AG08396 (cell line): Measurements from ENCODE around the gene OXER1.

Experiments
- DNase-seq: peaks from one replicate; pipeline ENCODE4 v3.0.0; 2012; ENCODE audit warnings: low spot score, mixed read lengths

The OXER1 gene

GRCh38 chr2:42793334-42794270 lies 29.7 kb upstream of the OXER1 start:
- no peak for DNase-seq

- DNase-seq, result peak; percentile 49
Observed at GRCh38 chr2:42792583-42793333, 28.8 kb upstream of the OXER1 start, which contains the start of gene HAAO. Gene HAAO, minus strand, starts transcription at chr2:42792583. Its CDS starts 47 bp downstream, at chr2:42792536.

DNA sequence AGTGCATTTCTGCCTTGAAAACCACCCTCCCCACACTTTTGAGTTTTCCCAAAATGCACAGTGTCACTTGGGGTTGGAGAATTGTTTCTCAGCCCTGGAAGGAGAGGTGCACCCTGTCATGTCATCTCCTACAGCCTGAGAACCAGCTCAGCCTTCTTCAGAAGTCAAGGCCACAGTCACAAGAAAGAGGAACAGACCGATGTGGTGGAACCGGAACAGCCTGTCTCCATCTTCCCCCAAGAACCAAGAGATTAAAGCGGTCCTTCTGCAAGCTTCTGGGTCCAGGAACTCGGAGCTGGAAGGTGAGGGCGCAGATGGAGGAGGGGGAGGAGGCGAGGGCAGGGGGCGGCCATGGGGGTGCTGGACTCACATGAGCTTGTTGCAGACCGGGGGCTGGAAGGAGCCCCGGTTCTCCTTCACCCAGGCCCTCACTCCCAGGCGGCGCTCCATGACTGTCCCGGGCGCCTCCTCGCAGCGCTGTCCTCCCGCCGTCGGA lies 28.2 kb upstream of the OXER1 start:
- DNase-seq, result no peak

DNA sequence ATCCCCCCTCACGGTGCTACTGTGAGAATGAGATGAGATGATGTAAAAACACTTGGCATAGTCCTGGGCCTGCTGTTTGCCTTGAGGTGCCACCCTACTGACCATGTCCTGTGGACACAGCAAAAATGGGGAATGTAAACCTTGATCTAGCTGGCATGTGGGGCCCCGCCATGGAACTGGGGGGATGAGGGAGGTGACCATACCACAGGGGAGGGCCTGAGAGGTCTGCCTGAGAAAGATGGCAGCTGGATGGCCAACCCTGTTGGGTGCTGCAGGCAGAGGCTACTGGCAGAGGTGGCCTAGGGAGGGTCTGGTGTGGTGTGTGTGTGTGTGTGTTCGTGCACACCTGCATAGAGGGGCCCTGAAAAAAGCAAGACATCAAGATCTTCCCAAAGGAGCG lies 27.7 kb upstream of the OXER1 start:
- no peak for DNase-seq

DNA sequence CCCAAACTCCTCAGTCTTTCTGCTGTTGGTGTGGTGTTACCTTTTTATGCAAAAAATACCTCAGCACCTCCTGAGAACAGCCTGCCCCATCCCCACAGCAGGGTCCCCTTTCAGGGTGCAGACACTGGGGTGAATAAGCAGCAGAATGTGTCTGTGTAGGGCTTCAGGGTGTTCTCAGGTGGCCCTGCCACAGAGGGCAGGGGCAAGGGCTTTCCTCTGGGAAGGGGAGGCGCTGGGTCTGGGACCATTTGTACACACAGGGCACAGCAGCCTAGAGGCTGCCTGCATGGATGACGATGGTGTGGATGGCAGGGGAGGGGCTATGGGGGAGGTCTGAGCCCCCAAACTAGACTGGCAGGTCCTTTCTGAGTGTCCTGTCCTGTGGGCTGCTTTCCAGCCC lies 25.8 kb upstream of the OXER1 start:
- no peak for DNase-seq

DNA sequence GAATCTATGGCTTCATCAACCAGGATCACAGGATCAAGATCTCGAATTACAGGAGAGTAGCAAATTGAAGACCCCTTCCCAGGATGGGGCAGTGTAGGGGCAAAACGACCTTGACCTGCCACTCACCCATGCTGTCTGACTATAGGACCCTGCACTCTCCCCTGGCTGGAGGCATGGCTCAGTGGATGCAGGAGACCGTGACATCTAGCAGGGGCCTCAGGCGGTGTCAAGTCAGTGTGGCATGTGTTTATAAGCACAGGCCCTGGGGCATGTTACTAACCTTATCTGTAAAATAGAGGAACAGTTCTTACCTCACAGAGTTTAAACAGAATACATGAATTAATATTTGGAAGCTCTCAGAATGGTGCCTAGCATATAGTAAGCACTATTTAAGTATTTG lies 24.9 kb upstream of the OXER1 start:
- DNase-seq, result no peak

GRCh38 chr2:42788478-42788793 lies 24.5 kb upstream of the OXER1 start:
- no peak for DNase-seq

GRCh38 chr2:42787788-42788477 lies 24.0 kb upstream of the OXER1 start:
- no peak for DNase-seq

GRCh38 chr2:42787424-42787787 lies 23.5 kb upstream of the OXER1 start:
- DNase-seq, result no peak

GRCh38 chr2:42786561-42787345 lies 22.8 kb upstream of the OXER1 start:
- DNase-seq, result no peak

- DNase-seq, result no peak
Observed at GRCh38 chr2:42784204-42784880, 20.4 kb upstream of the OXER1 start.

GRCh38 chr2:42783511-42783910 lies 19.6 kb upstream of the OXER1 start:
- no peak for DNase-seq

- DNase-seq, result no peak
Observed at GRCh38 chr2:42781181-42781580, 17.2 kb upstream of the OXER1 start.

DNA sequence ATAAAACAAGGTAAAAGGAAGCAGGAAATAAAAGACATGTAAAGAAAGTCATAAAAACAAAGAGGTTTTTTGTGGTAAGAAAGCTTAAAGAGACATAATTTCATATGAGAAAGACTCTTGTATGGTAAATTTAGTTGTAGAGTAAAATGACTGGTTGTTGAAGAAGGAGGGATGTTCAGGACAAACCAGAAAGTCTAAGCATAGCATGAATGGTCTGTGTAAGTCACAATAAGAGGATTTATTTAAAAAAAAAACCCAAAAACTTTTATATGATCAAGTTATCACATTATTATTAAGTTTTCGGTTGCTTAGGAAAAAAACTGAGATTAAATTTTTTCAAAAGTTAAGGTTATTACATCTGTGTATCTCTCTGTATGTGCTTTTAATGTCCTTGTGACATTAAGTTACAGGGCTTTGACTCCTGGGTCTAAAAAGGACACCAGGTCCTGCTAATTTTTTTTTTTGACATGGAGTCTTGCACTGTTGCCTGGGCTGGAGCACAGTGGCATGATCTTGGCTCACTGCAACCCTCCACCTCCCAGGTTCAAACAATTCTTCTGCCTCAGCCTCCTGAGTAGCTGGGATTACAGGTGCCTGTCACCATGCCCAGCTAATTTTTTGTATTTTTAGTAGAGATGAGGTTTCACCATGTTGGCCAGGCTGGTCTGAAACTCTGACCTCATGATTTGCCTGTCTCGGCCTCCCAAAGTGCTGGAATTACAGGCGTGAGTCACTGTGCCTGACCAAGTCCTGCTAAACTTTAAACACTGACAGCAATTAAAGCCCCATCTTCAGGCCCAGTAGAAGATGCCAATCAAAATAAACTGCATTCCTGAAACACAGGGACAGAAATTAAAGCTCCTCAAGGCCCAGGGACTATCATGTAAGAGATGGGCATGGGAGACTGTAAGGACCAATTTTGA lies 14.2 kb upstream of the OXER1 start:
- no peak for DNase-seq

DNA sequence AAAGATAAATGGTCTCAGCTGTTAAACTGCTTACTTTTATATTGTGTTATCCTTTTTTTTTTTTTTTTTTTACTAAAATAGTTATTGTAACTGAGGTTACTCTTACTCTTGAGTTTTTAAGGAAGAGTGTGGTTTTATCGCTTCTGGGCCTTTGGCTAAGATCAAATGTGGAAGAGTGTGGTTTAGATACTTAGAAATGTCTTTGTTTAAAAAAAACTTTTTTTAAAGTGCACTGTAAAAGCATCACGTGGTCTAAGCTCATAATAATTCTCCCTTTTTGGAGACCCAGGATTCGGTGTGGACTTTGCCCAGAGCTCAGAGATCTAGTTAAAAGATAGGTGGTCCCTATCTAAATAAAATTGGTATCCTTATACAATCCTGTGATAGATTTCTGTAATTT lies 11.9 kb upstream of the OXER1 start:
- DNase-seq, result no peak

- no peak for DNase-seq
Observed at GRCh38 chr2:42775186-42775585, 11.3 kb upstream of the OXER1 start.

DNA sequence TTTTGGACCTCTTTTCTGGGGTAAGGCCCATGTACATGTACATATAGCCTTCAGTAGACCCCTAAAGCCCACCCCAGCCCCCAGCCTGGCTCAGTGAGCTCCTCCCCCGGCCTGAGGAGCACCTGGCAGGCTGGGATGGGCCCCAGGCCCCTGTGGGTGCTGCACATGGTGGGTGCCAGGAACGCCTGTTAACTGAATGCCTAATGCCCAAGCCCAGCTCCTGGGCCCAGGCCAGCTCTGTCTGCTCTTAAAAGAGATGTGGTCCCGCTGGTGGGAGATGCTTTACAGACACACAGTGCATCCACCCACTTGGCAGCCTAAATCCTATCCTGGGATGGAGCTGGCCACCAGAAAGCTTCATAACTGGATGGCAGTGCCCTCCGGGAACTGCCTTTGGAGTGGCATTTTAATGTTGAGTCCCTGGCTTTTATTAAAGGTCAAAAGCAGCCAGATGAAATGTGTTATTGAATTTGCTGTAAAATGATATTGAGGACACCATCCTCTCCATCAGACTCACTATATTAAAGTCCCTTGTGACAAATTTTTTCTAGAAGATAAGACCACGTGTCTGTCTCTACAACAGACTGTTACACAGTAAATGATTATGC lies 7.7 kb upstream of the OXER1 start:
- no peak for DNase-seq

DNA sequence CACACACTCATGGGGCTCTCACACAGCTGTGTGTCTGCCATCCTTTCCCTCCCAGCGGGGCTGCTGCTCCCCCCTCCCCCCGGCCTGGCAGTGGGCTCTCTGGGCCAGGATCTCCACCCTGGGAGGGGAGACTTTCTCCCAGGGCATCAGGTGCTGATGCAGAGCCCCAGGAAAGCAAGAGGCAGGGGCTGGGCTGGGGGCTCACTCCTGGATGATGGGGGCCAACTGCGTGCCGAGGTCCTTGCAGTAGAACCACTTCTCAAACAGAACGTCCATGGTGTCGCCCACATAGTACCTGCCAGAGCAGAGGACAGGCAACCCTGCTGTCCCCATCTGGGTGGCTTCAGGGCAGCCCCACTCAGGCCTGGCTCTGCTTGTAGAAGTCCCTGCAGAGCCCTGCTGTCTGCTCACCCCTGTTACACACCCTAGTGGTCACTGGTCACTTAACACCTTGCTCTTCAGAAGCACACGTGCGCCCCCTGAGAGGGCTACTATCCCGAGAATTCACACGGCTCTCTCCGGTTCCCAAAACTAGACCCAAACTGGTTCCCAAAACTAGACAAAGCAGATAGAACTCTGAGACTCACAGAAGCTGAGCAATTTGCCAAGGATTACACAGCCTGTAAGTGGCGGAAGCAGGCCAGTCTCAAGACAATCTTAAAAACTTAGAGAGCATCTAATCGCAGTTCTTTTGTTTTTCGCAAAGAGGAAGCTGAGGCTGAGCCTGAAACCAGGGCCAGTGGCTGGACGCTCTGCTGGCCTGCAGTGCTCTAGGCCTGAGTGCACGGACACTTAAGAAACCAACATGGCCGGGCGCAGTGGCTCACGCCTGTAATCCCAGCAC lies 6.6 kb upstream of the OXER1 start:
- DNase-seq, result peak; percentile 64
